Amniotic epithelial cell (primary cell): ENCODE results near the gene GRIA3.
"Not testable (repeated sequence)": the region's sequence is repeated elsewhere in the genome, so short reads cannot be mapped to it uniquely, and the experiment has no call there.

Experiments
- DNase-seq: peaks from one replicate; pipeline ENCODE4 v3.0.0-alpha.2; 2010; ENCODE audit warnings: low read depth

The GRIA3 gene

DNA sequence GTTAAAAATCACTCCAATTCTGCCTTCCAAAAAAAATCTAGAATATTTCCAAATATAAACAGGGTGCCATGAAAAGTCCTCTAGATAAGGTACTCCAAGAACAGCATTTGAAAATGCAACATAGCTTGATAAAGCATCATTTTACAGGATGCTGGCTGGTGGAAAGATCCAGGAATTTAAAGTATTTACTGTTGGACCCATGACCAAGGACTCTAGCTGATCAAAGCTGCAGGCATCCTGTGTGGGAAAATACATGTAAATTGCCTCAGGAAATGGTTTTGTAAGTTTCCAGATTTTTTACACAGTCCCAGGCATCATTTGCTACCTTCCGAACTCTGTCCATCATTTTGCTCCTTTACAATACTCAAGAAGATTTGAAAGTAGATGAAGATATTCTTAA, 164.4 kb downstream of the GRIA3 start:
- no peak for DNase-seq

DNA sequence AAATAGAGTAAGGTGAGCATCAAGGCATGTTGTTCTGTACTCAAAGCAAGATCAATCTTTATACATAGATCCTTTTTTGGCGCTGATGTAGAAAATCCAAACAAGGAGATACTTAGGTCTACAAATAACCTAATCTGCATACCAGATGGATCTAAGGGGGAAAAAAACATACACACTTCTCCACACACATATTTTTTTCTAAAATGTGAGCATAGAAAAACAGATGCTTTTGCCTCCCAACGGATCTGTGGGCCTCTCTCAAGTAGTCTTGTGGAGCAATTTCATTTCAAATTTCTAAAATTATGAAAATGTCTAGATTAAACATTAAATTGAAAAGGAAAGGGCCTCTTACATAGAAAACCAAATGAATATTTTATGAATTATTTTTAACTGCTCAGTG, 166.1 kb downstream of the GRIA3 start:
- no peak for DNase-seq

DNA sequence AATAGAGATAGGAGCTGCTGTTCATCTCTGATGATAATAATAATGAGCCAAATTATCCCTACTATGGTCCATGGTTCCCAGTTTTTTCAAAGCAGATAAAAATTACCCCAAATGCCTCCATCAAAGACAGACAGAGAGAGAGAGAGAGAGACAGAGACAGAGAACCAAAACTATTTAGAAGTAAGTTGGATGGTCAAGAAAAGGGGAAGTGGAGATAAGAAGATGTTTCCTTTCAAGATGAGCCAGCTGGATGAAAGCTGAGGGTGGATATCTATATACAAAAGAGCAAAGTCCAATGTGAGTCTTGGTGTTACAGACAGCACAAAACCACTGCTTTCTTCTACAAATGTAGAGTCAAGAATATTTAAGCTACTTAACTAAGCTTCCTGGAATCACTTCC, 173.9 kb downstream of the GRIA3 start:
- DNase-seq = no peak

DNA sequence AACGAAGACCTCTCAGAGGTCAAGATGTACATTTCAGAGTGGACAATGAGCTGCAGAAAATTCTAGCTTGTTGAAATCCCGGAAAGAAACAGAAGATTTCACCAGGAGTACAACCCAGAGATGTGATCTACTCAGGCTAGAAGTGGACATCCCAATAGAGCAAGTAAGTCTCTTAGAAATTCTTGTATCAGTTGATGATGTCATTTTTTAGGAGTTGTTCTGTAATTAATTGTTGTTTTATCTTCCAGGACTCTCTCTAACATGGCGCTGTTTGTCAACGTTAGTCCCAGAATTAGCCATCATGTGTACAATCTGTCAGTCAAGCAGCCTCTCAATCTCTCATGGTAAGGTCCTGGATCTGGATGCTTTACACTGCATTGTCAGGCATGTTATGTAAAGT, 174.4 kb downstream of the GRIA3 start:
- no peak for DNase-seq

DNA sequence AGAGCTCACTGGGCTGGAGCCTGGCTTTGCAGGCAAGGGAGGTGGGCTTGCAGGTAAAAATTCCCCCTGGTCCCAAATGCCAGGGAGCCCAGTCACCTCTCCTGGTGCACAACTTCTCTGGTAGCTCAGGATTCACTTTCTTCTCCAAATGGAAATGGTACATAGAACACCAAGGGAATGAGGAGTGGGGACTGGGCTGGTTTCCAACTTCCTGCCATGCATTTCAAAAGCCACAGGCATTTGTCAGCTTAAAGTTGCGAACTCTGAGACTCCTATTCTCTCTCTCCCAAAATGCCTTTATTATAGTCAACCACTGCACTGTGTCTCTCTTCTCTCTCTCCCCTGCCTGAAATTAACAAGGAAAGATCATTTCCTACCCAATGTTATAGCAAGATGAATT, 177.3 kb downstream of the GRIA3 start:
- no peak for DNase-seq

DNA sequence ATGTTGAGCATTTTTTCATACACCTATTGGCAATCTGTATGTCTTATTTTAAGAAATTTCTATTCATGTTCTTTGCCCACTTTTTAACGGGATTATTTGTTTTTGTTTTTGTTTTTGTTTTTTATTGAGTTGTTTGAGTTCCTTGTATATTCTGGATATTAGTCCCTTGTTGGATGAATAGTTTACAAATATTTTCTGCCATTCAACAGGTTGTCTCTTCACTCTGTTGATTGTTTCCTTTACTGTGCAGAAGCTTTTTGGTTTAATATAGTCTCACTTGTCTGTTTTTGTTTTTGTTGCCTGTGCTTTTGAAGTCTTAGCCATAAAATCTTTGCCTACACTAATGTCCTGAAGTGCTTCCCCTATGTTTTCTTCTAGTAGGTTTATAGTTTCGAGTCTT, 202.1 kb downstream of the GRIA3 start:
- DNase-seq = not testable (repeated sequence)

DNA sequence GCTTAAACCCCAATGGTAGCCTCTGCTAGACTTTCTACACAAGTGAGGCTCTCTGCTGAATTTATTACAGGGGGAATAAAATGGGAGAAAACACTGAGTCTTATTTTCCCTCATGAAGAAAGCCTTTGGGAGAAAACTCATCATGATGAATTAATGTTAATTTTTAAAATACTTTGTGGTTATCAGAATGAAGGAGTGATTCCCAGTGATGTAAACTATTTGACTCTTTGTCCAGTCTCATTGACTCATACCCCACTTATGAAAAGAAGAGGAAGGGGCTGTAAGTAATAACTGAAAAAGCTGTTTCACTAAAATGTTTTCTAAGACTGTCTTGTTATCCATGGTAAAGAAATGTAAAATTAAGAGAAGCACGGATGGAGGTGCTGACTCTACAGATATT, 208.8 kb downstream of the GRIA3 start:
- DNase-seq = no peak

DNA sequence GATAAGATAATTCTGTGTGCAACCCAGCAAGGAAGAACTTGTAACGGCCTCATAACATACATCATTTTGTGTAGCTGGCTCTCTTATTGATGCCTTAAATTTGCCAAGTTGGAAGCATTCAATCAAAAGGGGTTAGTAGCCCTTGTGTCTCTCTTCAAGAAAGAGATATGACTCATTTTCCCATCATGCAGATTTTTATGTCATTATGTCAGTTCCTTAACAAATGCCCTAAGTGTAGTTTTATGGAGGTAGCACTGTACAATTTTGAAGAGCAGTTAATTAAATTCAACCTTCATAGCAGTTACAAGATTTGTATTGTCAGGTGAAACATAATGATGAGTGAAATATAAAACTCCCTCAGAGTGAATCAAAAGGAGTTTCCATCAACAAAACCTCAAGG, 215.6 kb downstream of the GRIA3 start:
- no peak for DNase-seq

DNA sequence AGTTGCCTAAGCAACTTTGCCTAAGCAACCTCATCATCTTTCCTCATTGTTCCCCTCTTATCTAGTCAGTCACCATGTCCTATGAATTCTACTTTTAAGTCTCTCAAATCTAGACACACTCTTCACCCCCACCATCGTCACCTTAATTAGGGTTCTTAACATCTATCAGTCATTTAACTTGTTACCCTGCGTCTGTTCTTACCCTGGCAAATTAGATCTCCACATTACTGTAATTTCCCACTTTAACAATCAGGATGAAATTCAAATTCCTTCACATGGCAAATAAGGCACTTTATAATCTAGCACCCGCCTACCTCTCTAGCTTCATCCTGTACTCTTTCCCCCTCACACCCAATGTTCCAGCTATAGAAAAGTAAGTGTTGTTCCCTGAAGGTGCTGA, 221.2 kb downstream of the GRIA3 start:
- DNase-seq = no peak

DNA sequence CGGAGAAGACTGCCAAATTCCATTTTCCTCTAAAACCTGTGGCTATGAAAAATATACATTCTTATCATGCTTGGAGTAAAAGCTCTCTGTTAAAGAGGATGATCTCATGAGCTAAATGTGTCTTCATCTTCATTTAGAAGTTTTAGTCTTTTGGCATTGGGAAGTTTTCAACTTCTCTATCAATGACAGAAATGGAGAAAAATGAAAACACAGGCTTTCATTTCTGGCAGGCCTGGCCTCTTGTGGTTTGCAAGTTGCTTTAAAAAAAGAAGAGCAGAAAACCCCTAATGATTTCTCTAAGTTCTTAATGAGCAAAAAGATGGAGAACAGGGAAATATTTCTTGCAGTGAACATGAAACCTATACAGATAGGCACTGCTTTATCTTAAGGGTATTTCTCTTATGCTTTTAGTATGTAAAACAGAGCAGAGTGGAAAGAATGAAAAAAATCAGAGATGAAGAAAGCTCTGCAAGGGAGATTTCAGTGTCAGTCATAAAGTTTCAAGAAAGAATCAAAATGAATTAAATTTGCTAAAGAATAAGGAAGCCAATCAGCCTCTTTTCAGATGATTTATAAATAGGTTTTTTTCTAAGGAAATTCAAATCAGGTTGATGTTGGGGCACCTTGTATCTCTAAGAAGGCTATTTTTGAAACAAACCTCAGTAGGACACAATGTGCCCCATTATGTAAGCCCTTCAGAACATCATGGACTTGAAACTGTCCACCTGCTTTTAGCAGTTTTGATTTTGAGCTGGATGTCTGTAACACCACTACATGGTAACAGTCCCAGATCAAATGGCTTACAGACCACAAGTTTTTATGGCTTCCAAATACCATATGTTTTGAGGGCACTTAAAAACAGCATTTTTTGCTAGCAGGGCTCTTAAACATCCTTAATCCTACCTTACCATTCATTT, 225.0 kb downstream of the GRIA3 start:
- peak; percentile 8 for DNase-seq

DNA sequence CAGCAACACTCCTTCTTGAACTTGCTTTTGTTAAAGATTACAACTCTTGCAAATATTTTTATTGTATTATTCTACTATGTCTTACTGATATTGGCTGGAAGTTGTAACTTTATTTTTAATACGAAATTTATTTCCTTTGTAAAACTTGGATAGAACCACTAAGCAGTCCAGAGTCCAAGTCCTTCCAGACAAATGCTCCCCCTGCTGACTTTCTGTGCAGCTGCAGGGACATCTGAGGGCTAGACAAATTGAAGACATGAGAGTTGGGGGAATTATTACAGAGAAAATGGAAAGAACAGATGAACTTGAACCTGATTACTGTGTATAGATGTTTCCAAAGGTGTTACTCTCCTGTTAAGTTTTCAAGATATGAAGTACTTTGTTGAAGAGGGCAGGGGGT, 238.8 kb downstream of the GRIA3 start:
- DNase-seq = peak; percentile 17

DNA sequence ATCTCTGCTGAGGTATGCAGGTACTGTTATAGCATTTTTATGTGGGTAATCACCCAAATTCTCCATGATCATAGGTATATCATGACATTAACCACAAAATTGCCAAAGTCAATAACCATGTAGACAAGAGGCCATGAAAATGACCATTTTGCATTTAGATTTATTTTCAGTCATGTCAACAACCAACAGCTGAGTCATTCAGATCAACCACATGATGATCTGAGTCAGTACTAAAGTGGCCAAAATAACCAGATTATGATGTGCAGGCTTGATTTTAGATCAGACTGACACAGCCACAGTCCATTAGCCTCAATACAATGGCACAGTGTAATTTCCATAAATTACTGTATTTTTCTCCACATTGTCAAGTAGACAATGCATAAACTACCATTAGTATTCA, 240.5 kb downstream of the GRIA3 start:
- peak; percentile 51 for DNase-seq

DNA sequence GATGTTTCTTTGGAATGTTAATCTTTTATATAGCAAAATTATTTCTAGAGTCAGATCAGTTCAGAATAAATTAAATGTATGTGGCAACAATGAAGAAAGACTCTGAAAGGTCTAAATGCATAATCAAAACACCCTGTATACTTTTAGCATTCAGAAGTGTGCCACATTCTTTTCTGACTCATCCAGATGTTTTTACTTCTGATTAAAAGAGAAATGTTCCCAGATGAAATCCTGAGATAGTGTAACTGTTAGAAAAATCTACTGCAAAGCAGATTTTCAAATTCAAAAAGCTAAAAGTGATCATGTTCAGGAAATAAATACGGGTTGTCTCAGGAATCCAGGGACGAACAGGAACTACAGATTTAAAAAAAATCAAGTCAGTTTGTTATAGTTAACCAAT, 241.4 kb downstream of the GRIA3 start:
- no peak for DNase-seq

DNA sequence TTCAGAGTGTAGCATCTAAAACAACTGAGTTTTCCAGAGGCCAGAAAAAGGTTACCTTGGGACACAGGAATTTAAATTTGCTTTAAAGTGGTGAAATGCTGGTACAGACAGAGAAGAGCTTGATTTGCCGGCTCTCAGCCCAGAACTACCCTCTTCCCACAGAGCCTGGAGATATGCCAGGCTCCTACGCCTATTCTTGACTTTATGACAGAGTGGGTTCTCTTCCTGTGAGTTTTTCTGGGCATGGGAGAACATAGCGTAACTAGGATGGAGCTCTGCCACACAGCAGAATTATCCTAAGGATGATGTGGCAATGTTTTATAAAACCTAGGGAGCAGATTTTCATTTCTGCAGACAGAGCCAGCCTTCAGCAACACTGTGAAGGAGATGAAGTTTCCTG, 241.8 kb downstream of the GRIA3 start:
- peak; percentile 54 for DNase-seq

DNA sequence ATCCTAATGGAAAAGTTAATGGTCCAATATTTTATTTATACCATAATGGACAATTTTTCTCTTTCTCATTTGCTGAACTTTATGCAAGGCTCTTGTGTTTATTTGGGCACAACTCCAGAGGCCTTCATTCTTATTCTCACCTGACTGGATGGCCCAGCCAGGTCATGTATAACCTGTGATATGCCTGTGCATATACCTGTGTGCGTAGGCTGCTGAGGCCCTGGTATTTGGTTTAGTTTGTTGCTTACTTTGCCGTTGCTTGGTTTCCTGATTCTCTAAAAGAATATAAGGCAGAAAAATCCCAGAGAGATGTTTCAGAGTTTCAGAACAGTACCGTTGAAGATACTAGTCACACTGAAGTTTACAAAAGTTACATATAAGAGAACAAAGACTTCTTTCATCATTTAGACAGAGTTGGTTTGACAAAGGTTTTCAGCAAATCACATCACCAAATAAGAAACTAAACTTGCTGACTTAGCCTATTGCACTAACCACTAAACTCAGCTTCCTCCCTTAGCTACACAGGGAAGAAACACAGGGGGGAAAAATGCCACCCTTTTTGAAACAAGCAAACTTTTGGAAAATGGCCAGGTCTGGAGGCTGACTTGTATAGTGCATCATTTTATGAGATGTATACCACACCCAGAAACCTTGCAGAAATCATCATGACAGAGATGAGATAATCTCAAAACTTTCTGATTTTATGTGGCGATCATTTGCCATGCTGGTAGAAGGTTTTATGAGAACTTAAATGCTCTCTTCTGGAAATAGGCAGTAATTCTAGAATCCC, 248.5 kb downstream of the GRIA3 start:
- DNase-seq = no peak

DNA sequence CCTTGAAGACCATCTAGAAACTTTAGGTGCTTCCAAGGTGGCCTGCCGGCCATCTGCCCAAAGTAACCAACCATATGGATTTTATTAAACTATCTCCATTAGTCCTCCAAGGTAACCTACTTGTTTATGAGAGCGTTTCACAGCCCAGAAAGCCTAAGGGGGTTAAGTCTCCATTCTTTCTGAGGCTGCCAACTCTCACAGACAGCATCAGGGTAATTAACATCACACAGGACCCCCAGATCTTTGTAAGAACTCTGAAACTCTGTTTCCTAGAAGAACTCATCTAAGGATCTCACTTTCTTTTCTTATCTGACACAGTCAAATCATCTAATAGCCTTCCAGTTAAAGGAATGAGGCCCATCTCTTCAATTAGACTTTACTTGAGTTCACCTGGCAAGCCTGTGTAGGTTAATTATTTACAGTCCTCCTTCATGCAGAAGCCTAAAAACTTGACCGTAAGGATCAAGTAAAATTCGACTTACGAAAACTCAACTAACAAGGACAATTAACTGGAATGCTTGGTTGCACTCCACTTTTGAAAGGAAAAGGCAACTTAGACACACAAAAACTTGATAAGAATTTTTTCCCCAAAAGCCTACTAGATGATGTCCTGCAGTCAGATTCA, 252.5 kb downstream of the GRIA3 start:
- no peak for DNase-seq

DNA sequence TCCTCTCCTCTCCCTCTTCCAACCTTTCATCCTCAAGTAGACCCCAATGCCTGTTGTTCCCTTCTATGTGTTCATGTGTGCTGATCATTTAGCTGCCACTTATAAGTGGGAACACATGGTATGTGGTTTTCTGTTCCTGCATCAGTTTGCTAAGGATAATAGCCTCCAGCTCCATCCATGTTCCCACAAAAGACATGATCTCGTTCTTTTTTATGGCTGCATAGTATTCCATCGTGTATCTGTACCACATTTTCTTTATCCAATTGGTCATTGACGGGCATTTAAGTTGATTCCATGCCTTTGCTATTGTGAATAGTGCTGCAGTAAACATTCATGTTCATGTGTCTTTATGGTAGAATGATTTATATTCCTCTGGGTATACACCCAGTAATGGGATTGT, 255.8 kb downstream of the GRIA3 start:
- DNase-seq = not testable (repeated sequence)

DNA sequence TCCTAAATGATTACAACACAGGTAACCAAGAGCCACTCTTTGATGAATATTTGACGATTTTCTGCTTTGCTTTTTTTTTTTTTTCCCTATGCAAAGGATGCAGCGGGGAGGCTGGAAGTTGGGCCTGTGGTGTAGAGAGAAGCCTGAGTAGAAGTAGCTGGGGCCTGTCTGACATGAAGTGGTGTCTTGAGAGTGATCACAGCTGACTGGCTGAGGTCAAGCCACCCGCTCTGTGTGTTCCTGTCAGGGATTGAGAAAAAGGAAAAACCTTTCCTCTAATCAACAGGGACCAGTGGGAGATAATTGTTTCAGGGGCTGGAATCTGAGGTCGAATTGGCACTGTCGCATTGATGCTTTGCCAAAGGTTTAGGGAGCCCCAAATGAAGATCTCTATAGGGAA, 258.7 kb downstream of the GRIA3 start:
- DNase-seq = no peak

DNA sequence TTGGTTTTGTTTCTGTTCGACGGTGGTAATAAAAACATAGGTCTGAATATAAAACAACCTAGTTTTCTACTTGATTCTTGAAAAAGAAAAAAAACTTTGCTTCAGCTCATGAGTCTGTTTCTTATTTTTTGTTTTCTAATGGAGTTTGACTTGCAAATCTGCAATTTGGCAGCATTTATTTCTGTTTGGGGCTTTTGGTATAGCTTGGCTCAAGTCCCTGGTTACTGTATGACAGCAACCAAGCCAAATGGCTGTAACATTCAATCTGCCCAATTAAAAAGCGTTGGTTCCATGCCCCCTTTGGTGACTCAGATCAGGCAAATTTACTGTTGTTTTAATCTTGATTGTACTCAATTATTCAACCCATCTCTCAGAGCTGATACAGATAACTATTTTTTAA, 263.4 kb downstream of the GRIA3 start:
- no peak for DNase-seq

DNA sequence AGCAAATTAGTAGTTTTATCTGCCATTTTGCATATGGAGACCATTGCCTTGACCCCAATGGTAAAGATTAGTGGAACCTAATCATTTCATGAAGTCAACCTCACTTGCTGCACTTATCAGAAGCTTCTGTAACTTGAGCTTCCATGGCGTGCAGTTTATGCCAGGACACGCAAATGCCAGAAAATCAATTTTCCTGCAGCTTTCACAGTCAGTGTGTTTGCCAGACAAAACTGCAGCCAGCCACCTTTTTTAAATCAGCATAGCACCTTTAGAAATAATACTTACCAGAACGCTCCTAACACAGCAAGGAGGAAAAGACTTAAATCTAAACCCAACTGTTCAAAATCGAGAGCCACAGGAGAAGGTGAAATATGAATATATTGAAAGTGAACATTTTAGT, 265.3 kb downstream of the GRIA3 start:
- DNase-seq = no peak

DNA sequence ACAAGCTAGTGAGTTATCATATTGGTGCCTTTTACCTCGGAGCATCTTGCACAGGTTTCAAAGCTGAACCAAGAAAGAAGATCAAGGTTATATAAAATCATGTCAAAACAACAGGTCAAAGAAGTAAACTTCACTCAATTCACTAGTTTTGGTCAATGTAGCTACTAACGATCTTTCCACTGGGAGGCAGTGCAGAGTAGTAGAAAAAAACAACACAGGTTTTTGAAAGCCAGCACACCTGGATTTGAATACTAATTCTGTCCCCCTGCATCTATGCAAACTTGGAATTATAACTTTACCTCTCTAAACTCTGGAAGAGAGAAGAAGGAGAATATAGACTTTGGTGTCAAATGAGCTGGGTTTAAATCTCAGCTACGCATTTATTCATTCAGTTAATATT, 266.1 kb downstream of the GRIA3 start:
- DNase-seq = peak; percentile 2

DNA sequence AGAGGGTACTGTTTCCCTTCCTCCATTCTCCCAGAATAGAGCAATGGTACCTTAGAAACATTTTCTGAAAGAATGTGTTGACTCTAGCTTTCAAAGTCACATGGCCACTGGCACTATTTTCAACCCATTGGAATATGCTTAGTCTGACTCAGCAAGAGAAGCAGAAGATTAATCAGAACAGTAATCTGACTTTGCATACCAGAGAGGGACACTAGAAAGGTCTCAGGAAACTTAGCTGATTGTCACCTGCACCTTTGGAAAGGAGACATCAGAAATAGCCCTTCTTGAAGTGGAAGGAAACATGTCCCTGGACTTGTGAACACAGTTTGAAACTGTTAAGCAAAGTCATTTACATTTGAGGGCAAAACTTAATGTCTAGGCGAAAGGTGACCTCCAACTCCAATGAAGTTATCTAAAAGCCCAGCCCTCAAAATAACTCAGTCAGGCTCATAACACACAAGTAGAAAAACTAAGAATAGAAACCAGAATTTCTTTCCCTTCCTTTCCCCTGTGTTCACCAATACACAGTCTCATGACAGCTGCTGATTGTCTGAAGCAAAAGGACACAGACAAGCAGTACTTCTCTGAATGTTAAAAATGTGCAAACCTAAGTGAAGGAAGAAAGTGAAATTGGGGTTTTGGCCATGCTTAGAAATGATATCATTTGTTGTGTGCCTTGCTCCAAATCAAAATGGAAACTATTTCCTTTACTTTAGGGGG, 270.8 kb downstream of the GRIA3 start:
- DNase-seq = no peak
